KOPT-K1 (cell line): ENCODE measurements around the gene TRIM73.
"Not testable (repeated sequence)": the region's sequence is repeated elsewhere in the genome, so short reads cannot be mapped to it uniquely, and the experiment has no call there.

Experiments used
- H3K27ac ChIP-seq: fragments of 200-600 bp; sonication (generic); 2 replicates; pipeline ENCODE4 v1.5.1; 2016; ENCODE audit warnings: antibody characterized with exemption, mild to moderate bottlenecking, low read depth, low read length; ENCODE audit not compliant: poor library complexity, severe bottlenecking
- H3K36me3 ChIP-seq: fragments of 200-600 bp; sonication (generic); 2 replicates; pipeline ENCODE4 v1.5.1; 2017; ENCODE audit warnings: antibody characterized with exemption, mild to moderate bottlenecking, low read length, moderate library complexity; ENCODE audit not compliant: insufficient read depth
- H3K9me3 ChIP-seq: fragments of 200-600 bp; sonication (generic); 2 replicates; pipeline ENCODE4 v1.5.1; 2017; ENCODE audit warnings: antibody characterized with exemption, low read length, mild to moderate bottlenecking; ENCODE audit not compliant: insufficient read depth, poor library complexity, severe bottlenecking

TRIM73 gene

DNA sequence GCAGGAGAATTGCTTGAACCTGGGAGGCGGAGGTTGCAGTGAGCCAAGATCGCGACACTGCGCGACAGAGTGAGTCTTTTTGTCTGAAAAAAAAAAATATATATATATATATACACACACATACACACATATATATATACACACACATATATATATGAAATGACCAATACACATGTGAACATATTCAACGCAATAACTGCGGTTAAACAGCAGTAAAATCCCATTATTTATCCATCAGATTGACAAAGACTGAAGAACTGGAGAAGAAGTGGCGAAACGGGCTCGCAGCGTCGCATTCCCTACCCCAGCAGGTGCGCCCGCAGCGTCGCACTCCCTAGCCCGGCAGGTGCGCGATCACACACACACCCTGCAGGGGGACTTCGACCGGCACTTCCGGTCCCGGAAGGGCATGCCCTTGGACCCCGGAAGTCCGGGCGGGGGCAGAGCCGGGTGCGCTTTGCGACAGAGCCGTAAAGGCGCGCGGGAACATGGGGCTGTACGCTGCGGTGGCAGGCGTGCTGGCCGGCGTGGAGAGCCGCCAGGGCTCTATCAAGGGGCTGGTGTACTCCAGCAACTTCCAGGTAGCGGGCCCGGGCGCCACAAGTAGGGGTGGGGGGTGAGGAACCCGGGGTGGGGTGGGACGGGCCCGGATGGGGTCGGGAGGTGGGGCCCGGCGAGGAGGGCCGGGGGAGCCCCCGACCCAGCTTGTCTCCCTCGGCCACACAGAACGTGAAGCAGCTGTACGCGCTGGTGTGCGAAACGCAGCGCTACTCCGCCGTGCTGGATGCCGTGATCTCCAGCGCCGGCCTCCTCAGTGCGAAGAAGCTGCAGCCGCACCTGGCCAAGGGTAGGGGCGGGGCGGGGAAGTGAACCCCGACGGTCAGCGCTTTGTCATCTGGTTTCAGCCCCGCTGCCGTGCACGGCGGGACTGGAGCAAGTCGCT, 14.7 kb downstream of the TRIM73 start:
- H3K36me3 ChIP-seq, H3K9me3 ChIP-seq, H3K27ac ChIP-seq: not testable (repeated sequence)

DNA sequence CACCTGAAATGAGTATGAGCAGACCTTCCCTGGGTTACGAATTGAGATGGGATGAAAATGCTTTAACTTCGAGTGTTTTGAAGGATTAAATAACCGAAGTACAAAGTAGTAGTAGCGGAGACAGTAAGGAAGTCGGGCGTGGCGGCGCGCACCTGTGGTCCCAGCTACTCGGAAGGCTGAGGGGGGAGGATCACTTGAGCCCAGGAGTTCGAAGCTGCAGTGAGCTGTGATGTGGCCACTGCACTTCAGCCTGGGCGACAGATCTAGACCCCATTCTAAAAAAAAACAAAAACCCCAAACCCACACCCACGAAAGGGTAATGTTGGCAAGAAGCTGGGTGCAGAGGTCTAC, 15.4 kb downstream of the TRIM73 start:
- H3K9me3 ChIP-seq, H3K36me3 ChIP-seq, H3K27ac ChIP-seq: not testable (repeated sequence)

DNA sequence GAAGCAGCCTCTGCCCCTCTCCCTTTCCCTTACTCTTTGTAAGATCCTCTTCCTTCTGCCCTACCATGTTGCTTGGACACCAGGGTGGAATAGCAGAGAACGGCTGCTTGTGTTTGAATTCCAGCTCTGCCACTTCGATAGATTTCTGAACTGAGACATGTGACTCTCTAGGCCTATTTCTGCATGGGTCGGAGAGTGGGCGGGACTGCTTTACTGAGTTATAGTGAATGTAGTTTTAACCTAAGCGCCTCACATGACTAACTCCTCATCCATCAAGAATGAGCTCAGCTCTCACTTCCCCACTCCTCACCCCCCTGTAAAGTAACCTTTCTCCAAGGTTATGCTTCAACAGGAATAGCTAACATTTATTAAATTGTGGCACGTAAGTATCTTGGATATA, 18.8 kb downstream of the TRIM73 start:
- peaks cover 27% of the 10 kb centered on the region for H3K36me3 ChIP-seq
- H3K27ac ChIP-seq, H3K9me3 ChIP-seq: not testable (repeated sequence)

DNA sequence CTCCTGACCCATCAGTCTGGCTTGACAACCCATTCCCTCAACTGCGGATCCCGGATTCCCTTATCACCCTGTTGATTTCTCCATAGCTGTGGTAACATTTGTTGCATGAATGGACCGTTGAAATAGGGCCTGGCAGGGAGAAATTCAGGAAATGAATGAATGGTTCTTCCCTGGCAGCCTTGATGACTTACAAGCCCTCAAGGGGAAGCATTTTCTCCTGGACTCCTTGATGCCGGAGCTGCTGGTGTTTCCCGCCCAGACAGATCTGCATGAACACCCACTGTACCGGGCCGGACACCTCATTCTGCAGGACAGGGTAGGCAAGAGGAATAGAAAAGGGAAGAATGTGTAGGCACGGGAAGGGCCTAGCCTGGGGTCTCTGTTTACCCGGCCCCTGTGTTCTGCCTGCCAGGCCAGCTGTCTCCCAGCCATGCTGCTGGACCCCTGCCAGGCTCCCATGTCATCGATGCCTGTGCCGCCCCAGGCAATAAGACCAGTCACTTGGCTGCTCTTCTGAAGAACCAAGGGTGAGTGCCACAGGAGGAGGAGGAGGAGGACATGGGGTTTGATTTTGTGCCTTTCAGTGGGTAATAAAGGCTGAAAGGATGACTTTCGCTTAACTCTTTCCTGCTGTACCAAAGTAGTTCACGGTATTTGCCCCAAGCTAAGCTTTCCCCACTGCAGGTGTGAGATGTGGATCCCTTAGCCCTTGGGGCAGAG, 19.4 kb downstream of the TRIM73 start:
- H3K9me3 ChIP-seq, H3K27ac ChIP-seq: not testable (repeated sequence)
- H3K36me3 ChIP-seq = peaks cover 33% of the 10 kb centered on the region

DNA sequence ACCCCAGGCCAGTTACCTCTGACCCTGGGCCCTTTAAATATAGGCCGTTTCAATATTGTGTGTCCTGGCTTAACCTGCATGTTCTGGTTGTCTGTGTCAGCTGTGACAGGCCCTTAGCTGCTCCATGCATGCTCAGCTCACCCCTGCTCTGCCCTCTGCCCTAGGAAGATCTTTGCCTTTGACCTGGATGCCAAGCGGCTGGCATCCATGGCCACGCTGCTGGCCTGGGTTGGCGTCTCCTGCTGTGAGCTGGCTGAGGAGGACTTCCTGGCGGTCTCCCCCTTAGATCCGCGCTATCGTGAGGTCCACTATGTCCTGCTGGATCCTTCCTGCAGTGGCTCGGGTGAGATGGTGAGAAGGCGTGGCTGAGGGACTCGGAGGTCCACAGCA, 20.0 kb downstream of the TRIM73 start:
- H3K27ac ChIP-seq, H3K9me3 ChIP-seq: not testable (repeated sequence)
- peaks cover 39% of the 10 kb centered on the region for H3K36me3 ChIP-seq

DNA sequence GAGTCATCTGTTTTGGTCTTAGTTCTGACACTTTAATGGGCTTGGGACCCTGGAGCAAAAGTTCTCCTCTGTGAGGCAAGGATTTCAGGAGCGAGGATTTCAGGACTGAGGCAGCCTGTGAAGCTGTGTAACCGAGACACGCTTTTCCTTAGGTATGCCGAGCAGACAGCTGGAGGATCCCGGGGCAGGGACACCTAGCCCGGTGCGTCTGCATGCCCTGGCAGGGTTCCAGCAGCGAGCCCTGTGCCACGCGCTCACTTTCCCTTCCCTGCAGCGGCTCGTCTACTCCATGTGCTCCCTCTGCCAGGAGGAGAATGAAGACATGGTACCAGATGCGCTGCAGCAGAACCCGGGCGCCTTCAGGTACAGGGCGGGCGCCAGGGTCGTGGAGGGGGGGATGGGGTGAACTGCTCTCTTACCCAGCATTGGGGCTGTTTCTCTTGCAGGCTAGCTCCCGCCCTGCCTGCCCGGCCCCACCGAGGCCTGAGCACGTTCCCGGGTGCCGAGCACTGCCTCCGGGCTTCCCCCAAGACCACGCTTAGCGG, 20.5 kb downstream of the TRIM73 start:
- not testable (repeated sequence) for H3K27ac ChIP-seq
- H3K36me3 ChIP-seq = peaks cover 41% of the 10 kb centered on the region

DNA sequence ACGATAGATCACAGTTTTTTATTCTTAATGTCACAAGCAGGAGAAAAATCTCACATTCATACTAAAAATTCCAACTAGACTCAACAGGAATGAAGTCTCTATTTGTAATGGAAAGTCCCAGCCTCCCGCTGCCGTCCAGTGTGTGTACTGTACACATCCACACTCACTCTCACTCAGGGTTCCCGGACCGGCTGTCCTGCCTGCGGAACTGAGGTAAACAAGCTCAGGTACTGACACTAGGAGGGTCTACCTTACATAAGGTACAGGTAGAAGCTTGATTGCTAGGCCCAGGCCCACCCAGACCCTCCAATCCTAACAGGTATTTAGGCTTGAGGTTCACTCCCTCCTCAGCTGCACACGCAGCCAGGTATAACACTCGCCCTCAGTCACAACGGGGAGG, 21.4 kb downstream of the TRIM73 start:
- not testable (repeated sequence) for H3K27ac ChIP-seq, H3K9me3 ChIP-seq
- H3K36me3 ChIP-seq = peaks cover 50% of the 10 kb centered on the region

More for the DNA sequence above, 20.5 kb downstream of the TRIM73 start:
- not testable (repeated sequence) for H3K9me3 ChIP-seq

DNA sequence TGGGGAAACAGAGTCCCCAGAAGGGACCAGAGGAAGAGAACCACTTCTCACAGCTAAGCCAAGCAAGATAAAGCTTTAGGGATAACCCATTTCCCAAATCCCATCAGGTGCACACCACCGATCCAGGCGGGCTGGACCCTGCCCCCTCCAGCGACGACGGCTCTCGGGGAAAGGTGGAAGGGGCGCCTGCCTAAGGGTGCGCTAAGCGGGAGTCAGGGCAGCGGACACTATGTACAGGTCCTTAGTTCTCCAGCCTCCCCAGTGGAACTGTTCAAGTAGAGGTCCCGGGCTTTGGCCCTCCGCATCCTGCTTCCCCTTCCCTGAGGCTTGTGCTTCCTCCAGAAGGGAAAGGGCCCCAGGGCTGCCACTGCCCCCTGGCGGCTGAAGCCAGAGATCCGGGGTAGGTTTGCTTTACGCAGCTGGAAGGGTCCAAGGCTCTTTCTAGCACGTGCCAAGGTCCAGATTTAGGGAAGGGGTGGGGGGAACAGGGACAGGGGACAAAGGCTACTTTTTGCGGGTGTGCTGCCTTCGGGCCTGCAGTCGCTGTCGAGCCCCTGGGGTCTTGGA, 22.9 kb downstream of the TRIM73 start:
- not testable (repeated sequence) for H3K27ac ChIP-seq, H3K9me3 ChIP-seq
- H3K36me3 ChIP-seq = peaks cover 54% of the 10 kb centered on the region

DNA sequence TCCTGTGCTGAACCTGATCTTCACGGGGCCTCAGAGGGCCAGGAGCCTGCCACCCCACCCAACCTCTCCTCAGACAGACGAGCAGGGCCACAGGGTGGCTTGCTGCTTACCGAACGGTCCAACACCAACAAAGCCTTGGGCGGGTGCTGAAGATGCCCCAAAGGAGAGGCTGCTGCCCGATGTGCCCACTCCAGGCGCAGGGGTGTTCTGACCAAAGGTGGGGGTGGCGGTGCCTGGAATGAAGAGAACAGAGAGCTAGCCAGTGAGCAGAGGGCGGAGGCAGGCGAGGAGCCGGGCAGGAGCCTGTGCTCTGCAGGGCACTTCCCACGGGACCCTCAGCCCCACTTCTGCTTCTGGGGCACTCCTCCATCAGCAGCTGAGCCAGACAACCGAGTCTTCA, 23.8 kb downstream of the TRIM73 start:
- H3K36me3 ChIP-seq = peaks cover 63% of the 10 kb centered on the region
- not testable (repeated sequence) for H3K9me3 ChIP-seq

DNA sequence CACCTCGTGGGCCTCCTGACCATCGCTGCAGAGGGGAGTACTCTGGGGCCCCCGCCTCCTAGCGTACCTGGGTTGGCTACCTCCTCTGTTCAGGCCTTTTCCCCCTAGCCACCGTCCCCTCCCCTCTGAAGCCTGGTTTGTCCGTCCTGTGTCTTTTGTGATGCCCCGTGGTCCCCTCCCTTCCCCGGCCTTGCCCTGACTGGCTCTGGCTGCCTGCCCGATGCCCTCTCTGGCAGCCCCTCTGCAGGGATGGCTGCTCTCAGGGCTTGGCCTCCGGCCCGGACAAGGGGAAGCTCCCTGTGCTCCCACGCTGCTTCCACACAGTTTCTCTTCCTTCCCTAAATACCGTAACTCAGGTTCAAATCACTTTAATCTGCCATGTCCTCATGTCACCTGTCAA, 24.3 kb downstream of the TRIM73 start:
- H3K9me3 ChIP-seq, H3K27ac ChIP-seq: not testable (repeated sequence)
- peaks cover 67% of the 10 kb centered on the region for H3K36me3 ChIP-seq

More for the DNA sequence above, 23.8 kb downstream of the TRIM73 start:
- not testable (repeated sequence) for H3K27ac ChIP-seq

DNA sequence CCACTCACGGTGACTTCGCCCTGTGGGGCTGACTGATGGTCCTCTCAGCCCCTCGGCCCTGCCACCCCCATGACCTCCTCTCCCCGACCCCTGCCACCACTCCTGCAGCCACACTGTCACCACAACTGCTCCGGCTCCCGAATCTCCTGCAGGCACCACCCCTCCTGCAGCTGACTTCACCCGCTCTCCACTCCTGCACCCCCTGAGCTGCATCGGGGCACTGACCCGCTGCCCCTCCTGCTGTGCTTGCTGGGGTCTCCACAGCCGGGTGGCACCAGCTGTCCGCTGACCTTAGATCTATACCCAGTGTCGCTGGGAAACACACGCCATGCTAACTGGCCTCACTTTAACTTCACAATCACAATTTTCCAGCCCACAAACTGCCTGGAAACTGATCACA, 24.7 kb downstream of the TRIM73 start:
- H3K27ac ChIP-seq, H3K9me3 ChIP-seq: not testable (repeated sequence)
- H3K36me3 ChIP-seq = peaks cover 69% of the 10 kb centered on the region

DNA sequence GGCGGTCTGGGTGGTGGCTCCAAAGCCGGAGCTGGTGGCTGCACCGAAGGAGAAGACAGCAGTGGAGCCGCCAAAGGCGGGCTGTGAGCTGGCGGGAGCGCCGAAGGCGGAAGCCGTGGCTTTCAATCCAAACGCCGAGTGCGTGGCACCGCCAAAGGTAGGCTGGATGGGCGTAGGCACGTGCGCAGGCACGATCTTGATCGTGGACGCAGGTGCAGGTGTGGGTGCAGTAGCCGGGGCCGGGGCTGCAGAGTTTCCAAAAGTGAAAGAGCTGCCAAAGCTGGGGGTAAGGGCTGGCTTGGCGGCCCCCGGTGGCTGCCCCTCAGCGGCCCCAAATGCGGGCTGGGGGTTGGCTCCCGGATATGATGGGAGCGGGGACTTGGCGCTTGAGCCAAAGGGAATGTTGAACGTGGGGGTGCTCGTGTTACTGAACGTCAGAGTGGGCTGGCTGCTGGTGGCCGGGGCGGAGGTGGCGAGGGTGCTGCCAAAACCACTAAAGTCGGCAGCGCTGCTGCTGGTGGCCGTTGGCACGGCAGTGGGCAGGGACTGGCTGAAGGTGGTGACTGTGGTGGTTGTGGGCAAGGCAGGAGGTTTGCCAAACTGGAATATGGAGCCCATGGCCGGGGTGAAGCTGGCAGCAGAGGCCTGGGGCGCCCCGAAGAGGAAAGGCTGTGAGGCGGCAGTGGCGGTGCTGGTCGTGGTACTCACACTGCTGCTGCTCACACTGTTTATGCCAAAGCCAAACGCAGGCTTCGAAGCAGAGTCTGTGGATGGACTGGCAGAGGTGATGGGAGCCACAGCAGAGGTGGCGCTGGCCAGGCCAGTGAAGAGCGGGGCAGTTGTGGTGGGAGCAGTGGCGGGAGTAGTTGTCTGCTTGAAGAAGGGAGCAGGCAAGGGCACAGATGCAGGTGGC, 26.6 kb downstream of the TRIM73 start:
- H3K27ac ChIP-seq, H3K9me3 ChIP-seq: not testable (repeated sequence)
- peaks cover 51% of the 10 kb centered on the region for H3K36me3 ChIP-seq

DNA sequence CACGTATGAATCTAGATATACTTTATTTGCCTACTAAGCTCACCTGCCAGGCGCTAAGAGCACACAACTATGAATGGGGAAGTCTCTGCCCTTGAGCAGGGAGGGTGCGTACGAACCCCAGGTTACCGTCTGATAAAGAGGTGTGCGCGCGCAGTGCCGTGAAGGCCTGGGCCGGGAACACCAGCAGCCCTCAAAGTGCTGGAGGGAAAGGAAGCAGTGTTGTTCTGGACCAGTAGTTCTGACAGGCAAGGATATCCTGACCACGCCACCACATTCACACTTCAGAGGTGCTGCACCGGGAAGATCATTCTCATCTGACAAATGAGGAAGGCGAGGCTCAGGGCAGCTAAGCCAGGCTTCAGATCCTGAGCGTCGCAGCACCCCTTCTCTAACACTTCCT, 28.1 kb downstream of the TRIM73 start:
- peaks cover 48% of the 10 kb centered on the region for H3K36me3 ChIP-seq
- H3K27ac ChIP-seq, H3K9me3 ChIP-seq: not testable (repeated sequence)

DNA sequence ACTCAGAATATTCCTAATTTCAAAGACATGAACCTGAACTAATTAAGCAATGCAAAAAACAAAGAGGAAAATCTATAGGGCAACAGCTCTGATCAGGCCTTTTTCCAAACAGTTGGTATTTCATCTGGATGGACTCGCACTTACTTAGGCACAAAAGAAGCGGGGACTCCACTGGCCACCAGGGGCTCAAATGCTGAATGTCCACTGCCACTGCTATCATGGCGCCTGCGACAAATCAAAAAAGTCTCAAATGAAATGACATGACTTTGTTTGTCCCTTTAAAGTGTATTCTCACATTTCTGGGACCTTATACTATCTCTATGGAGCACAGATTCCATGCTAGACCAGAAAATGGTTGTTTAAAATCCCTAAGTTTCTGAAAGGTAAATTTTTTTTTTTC, 43.6 kb downstream of the TRIM73 start:
- not testable (repeated sequence) for H3K27ac ChIP-seq, H3K9me3 ChIP-seq
- H3K36me3 ChIP-seq = peaks cover 71% of the 10 kb centered on the region
